ENCODE data around the gene MZT1. TPM values are rescaled to one million over a fixed set of nuclear protein-coding genes. Genes with fewer than 3 reads are reported as not detected.

MZT1 gene
- polyA plus RNA-seq, 1 donor from 2014 or later: 48.0 TPM

GRCh38 chr13:72737033-72737432 lies 9.6 kb upstream of the MZT1 start:
- Histone ChIP-seq H3K27me3 (ENCODE audit: insufficient read depth, low read depth, low read length) (no peaks in the 10 kb centered on the region), H3K4me3 (ENCODE audit: low read length) (no peak overlapping the region), H3F3A (ENCODE audit: insufficient read depth, low read length, poor library complexity, severe bottlenecking) (no peaks in the 10 kb centered on the region), H3K79me2 (replicated peaks; ENCODE audit: insufficient read depth, low read length) (no peaks in the 10 kb centered on the region), H3K4me2 (ENCODE audit: low read length) (no peak overlapping the region), H4K20me1 (ENCODE audit: insufficient read depth) (no peaks in the 10 kb centered on the region), H3K36me3 (ENCODE audit: insufficient read depth, low read length) (no peaks in the 10 kb centered on the region), H2AFZ (ENCODE audit: low read depth, low read length) (no peak overlapping the region), H3K9me2 (ENCODE audit: insufficient read depth, low read length) (no peaks in the 10 kb centered on the region), H3K9ac (ENCODE audit: low read length) (no peak overlapping the region), H3K9me3 (ENCODE audit: low read length) (no peaks in the 10 kb centered on the region), H3K27ac (ENCODE audit: low read length) (no peak overlapping the region)
- TF ChIP-seq EP300 (conservative IDR thresholded peaks at IDR 0.05; ENCODE audit: poor library complexity, severe bottlenecking) (no peak), EZH2 (IDR thresholded peaks at IDR 0.05; ENCODE audit: borderline replicate concordance, insufficient read depth, low read length, poor library complexity, severe bottlenecking) (no peak), CTCF (IDR thresholded peaks at IDR 0.05; ENCODE audit: poor library complexity, severe bottlenecking) (no peak), SMC3 (conservative IDR thresholded peaks at IDR 0.05; ENCODE audit: poor library complexity) (no peak), REST (IDR thresholded peaks at IDR 0.05; ENCODE audit: borderline replicate concordance) (no peak), POLR2AphosphoS5 (IDR thresholded peaks at IDR 0.05) (no peak), RAD21 (conservative IDR thresholded peaks at IDR 0.05) (no peak), MXI1 (conservative IDR thresholded peaks at IDR 0.05; ENCODE audit: poor library complexity, severe bottlenecking) (no peak)

- Histone ChIP-seq H4K20me1 (ENCODE audit: insufficient read depth) (no peaks in the 10 kb centered on the region), H3K9me3 (ENCODE audit: low read length) (no peaks in the 10 kb centered on the region), H3F3A (ENCODE audit: insufficient read depth, low read length, poor library complexity, severe bottlenecking) (no peaks in the 10 kb centered on the region), H3K9me2 (ENCODE audit: insufficient read depth, low read length) (no peaks in the 10 kb centered on the region), H3K27me3 (ENCODE audit: insufficient read depth, low read depth, low read length) (no peaks in the 10 kb centered on the region), H3K27ac (ENCODE audit: low read length) (no peak overlapping the region), H3K4me3 (ENCODE audit: low read length) (peak overlapping the region; percentile 73), H3K9ac (ENCODE audit: low read length) (peak overlapping the region; percentile 45), H3K79me2 (replicated peaks; ENCODE audit: insufficient read depth, low read length) (peaks cover 35% of the 10 kb centered on the region), H2AFZ (ENCODE audit: low read depth, low read length) (peak overlapping the region; percentile 74), H3K4me2 (ENCODE audit: low read length) (peak overlapping the region; percentile 91), H3K36me3 (ENCODE audit: insufficient read depth, low read length) (no peaks in the 10 kb centered on the region)
- TF ChIP-seq SMC3 (conservative IDR thresholded peaks at IDR 0.05; ENCODE audit: poor library complexity): no peak
- TF ChIP-seq EP300 (conservative IDR thresholded peaks at IDR 0.05; ENCODE audit: poor library complexity, severe bottlenecking): no peak
- TF ChIP-seq MXI1 (conservative IDR thresholded peaks at IDR 0.05; ENCODE audit: poor library complexity, severe bottlenecking): no peak
- no peak for TF ChIP-seq RAD21 (conservative IDR thresholded peaks at IDR 0.05)
- no peak for TF ChIP-seq CTCF (IDR thresholded peaks at IDR 0.05; ENCODE audit: poor library complexity, severe bottlenecking)
- TF ChIP-seq EZH2 (IDR thresholded peaks at IDR 0.05; ENCODE audit: borderline replicate concordance, insufficient read depth, low read length, poor library complexity, severe bottlenecking): no peak
- TF ChIP-seq REST (IDR thresholded peaks at IDR 0.05; ENCODE audit: borderline replicate concordance): no peak
- TF ChIP-seq POLR2AphosphoS5 (IDR thresholded peaks at IDR 0.05): no peak
- TF ChIP-seq TAF1 (IDR thresholded peaks at IDR 0.05; ENCODE audit: low read depth): no peak
Measured at GRCh38 chr13:72728290-72728605, 819 bp upstream of the MZT1 start.

Data from neural cell (in vitro differentiated cells).